ENCODE measurements around the gene TGFBR1. TPM values are rescaled to one million over a fixed set of nuclear protein-coding genes. Genes with fewer than 3 reads are reported as not detected.

Gene TGFBR1
- total and polyA plus RNA-seq, 10 donors: 8.9 to 60.8 (median 45.4) TPM

GRCh38 chr9:99166149-99166548 is 61.2 kb downstream of the TGFBR1 start:
- intact Hi-C loops (cut with DNase I; ENCODE audit: low total_unique reads): no loop called here
- WGBS, 5 donors: 75 to 95% (median 90%) methylated on average over 2 of the region's 2 CpGs
- no peaks in the 10 kb centered on the region for H3K9me3 ChIP-seq
- H3K4me3 ChIP-seq: no peak overlapping the region
- H3K4me1 ChIP-seq: peaks cover 0 to 24% (median 1%) of the 10 kb centered on the region in 6 donors
- no peak overlapping the region for H3K27ac ChIP-seq
- H3K27me3 ChIP-seq (replicated peaks in 1 of 7): no peaks in the 10 kb centered on the region
- H3K36me3 ChIP-seq: no peaks in the 10 kb centered on the region
- DNase-seq: no peak
- TF ChIP-seq POLR2AphosphoS5 (IDR thresholded peaks at IDR 0.05) (no peak), POLR2A (IDR thresholded peaks at IDR 0.05) (no peak), CTCF (IDR thresholded peaks at IDR 0.05 in 8 of 11, conservative IDR thresholded peaks at IDR 0.05 in 3 of 11) (no peak)

GRCh38 chr9:99167119-99167518 is 62.2 kb downstream of the TGFBR1 start:
- H3K27ac ChIP-seq: no peak overlapping the region
- intact Hi-C loops (cut with DNase I; ENCODE audit: low total_unique reads): no loop called here
- H3K4me3 ChIP-seq: no peak overlapping the region
- DNase-seq: no peak
- WGBS, 5 donors: 73 to 81% (median 77%) methylated on average over 4 of the region's 4 CpGs
- H3K9me3 ChIP-seq: no peaks in the 10 kb centered on the region
- H3K4me1 ChIP-seq: peaks cover 0 to 24% (median 1%) of the 10 kb centered on the region in 6 donors
- TF ChIP-seq POLR2AphosphoS5 (IDR thresholded peaks at IDR 0.05): no peak
- no peak for TF ChIP-seq CTCF (IDR thresholded peaks at IDR 0.05 in 8 of 11, conservative IDR thresholded peaks at IDR 0.05 in 3 of 11)
- TF ChIP-seq POLR2A (IDR thresholded peaks at IDR 0.05): no peak
- no peaks in the 10 kb centered on the region for H3K27me3 ChIP-seq (replicated peaks in 1 of 7)
- H3K36me3 ChIP-seq: no peaks in the 10 kb centered on the region

GRCh38 chr9:99167694-99168093 is 62.8 kb downstream of the TGFBR1 start:
- Histone ChIP-seq H3K36me3 (no peaks in the 10 kb centered on the region), H3K27ac (no peak overlapping the region), H3K4me3 (no peak overlapping the region), H3K9me3 (no peaks in the 10 kb centered on the region), H3K4me1 (peaks cover 0 to 23% (median 1%) of the 10 kb centered on the region in 6 donors), H3K27me3 (replicated peaks in 1 of 7) (no peaks in the 10 kb centered on the region)
- WGBS, 5 donors: 15 to 44% (median 30%) methylated on average over 3 of the region's 3 CpGs
- intact Hi-C loops (cut with DNase I; ENCODE audit: low total_unique reads): no loop called here
- no peak for DNase-seq
- TF ChIP-seq POLR2A (IDR thresholded peaks at IDR 0.05) (no peak), CTCF (IDR thresholded peaks at IDR 0.05 in 8 of 11, conservative IDR thresholded peaks at IDR 0.05 in 3 of 11) (no peak), POLR2AphosphoS5 (IDR thresholded peaks at IDR 0.05) (no peak)

GRCh38 chr9:99169086-99169485 is 64.2 kb downstream of the TGFBR1 start:
- TF ChIP-seq POLR2AphosphoS5 (IDR thresholded peaks at IDR 0.05): no peak
- no peak for TF ChIP-seq CTCF (IDR thresholded peaks at IDR 0.05 in 8 of 11, conservative IDR thresholded peaks at IDR 0.05 in 3 of 11)
- TF ChIP-seq POLR2A (IDR thresholded peaks at IDR 0.05): no peak
- no peaks in the 10 kb centered on the region for H3K9me3 ChIP-seq
- peaks cover 0 to 14% (median 0%) of the 10 kb centered on the region in 6 donors for H3K4me1 ChIP-seq
- no peaks in the 10 kb centered on the region for H3K27me3 ChIP-seq (replicated peaks in 1 of 7)
- no peaks in the 10 kb centered on the region for H3K36me3 ChIP-seq
- intact Hi-C loops (cut with DNase I; ENCODE audit: low total_unique reads): no loop called here
- no peak overlapping the region for H3K4me3 ChIP-seq
- 81 to 97% (median 89%) methylated on average over 2 of the region's 2 CpGs for WGBS, 5 donors
- H3K27ac ChIP-seq: no peak overlapping the region
- no peak for DNase-seq
